HepG2 (cell line): ENCODE measurements around the gene FDPS. TPM values are rescaled to one million over a fixed set of nuclear protein-coding genes. Genes with fewer than 3 reads are reported as not detected.

Experiments used
- ERF ChIP-seq: IDR thresholded peaks from 2 replicates; pipeline ENCODE4 v1.6.1; 2018; ENCODE audit warnings: missing biosample characterization, missing genetic modification reagents
- ETV5 ChIP-seq: IDR thresholded peaks from 2 replicates; pipeline ENCODE4 v1.6.1; 2018; ENCODE audit warnings: missing biosample characterization, missing genetic modification reagents, inconsistent platforms, borderline replicate concordance
- HNRNPL ChIP-seq: fragments of 200-400 bp; formaldehyde crosslinking; IDR thresholded peaks from 2 replicates; pipeline ENCODE4 v1.6.1; 2017; ENCODE audit warnings: mild to moderate bottlenecking, low read depth, low read length
- KAT7 ChIP-seq: IDR thresholded peaks from 2 replicates; pipeline ENCODE4 v1.6.1; 2018; ENCODE audit warnings: borderline replicate concordance, missing compliant biosample characterization
- MTF2 ChIP-seq: sonication (generic); formaldehyde crosslinking; IDR thresholded peaks from 2 replicates; pipeline ENCODE4 v1.5.0; 2020; ENCODE audit warnings: missing genetic modification reagents, borderline replicate concordance
- POLR2AphosphoS5 ChIP-seq: IDR thresholded peaks from 2 replicates; pipeline ENCODE4 v1.6.1; 2012; ENCODE audit warnings: low read depth, low read length
- RELA ChIP-seq: sonication (generic); formaldehyde crosslinking; IDR thresholded peaks from 2 replicates; pipeline ENCODE4 v1.4.0; 2020; ENCODE audit warnings: missing genetic modification reagents
- ZNF12 ChIP-seq: sonication (generic); formaldehyde crosslinking; IDR thresholded peaks from 2 replicates; pipeline ENCODE4 v1.5.0; 2020; ENCODE audit warnings: missing genetic modification reagents
- ZNF44 ChIP-seq: sonication (generic); formaldehyde crosslinking; IDR thresholded peaks from 2 replicates; pipeline ENCODE4 v1.5.1; 2020; ENCODE audit warnings: mild to moderate bottlenecking, missing genetic modification reagents
- ZNF546 ChIP-seq: sonication (generic); formaldehyde crosslinking; conservative IDR thresholded peaks from 2 replicates; pipeline ENCODE4 v1.8.1; 2023; ENCODE audit warnings: mild to moderate bottlenecking, missing genetic modification reagents
- ZNF567 ChIP-seq: sonication (generic); formaldehyde crosslinking; IDR thresholded peaks from 2 replicates; pipeline ENCODE4 v1.8.1; 2023; ENCODE audit warnings: mild to moderate bottlenecking, missing genetic modification reagents, borderline replicate concordance
- ZNF678 ChIP-seq: sonication (generic); formaldehyde crosslinking; IDR thresholded peaks from 2 replicates; pipeline ENCODE4 v1.4.0; 2020; ENCODE audit warnings: mild to moderate bottlenecking, missing genetic modification reagents
- ZNF704 ChIP-seq: sonication (generic); formaldehyde crosslinking; IDR thresholded peaks from 2 replicates; pipeline ENCODE4 v1.8.1; 2023; ENCODE audit warnings: mild to moderate bottlenecking, inconsistent platforms, moderate library complexity, missing genetic modification reagents, borderline replicate concordance
- ZNF761 ChIP-seq: sonication (generic); formaldehyde crosslinking; conservative IDR thresholded peaks from 2 replicates; pipeline ENCODE4 v1.4.0; 2020; ENCODE audit warnings: mild to moderate bottlenecking, missing genetic modification reagents
- ZNF770 ChIP-seq: sonication (generic); formaldehyde crosslinking; IDR thresholded peaks from 2 replicates; pipeline ENCODE4 v1.5.0; 2020; ENCODE audit warnings: mild to moderate bottlenecking, missing genetic modification reagents
- ZNF839 ChIP-seq: sonication (generic); formaldehyde crosslinking; IDR thresholded peaks from 2 replicates; pipeline ENCODE4 v1.4.0; 2020; ENCODE audit warnings: missing genetic modification reagents, mild to moderate bottlenecking, borderline replicate concordance
- polyA plus RNA-seq, 8 experiments: library from polyadenylated mRNA; depleted of rRNA in 3 of 8; stranded (reverse) in 7 of 8; unstranded in 1 of 8; fragments of >200 nt; fragmentation: Illumina TruSeq in 4 of 8; extraction: Trizol in 4 of 8; gene quantifications; 2 replicates each; pipeline versions ENCODE4 v1.2.1 to v1.2.3, GENCODE V29; 2011 to 2016; ENCODE audit warnings: low read depth in 4 of 8, missing spikeins in 1 of 8, mixed read lengths in 1 of 8; ENCODE audit not compliant: insufficient read depth in 1 of 8
- total RNA-seq, 5 experiments: library from RNA; depleted of rRNA; stranded (reverse); fragments of >200 nt; fragmentation: Illumina TruSeq; extraction: Trizol; gene quantifications; 2 replicates each; pipeline ENCODE4 v1.2.3, GENCODE V29; 2016; ENCODE audit warnings: low read depth in 1 of 5
- TF ChIP-seq, protein P1 (sequence below): sonication (generic); formaldehyde crosslinking; IDR thresholded peaks from 2 replicates; pipeline ENCODE4 v1.9.0; 2021; ENCODE audit warnings: missing genetic modification reagents, borderline replicate concordance
- TF ChIP-seq, protein P2 (sequence below): sonication (generic); formaldehyde crosslinking; IDR thresholded peaks from 2 replicates; pipeline ENCODE4 v1.4.0; 2020; ENCODE audit warnings: missing genetic modification reagents
- TF ChIP-seq, protein P3 (sequence below): IDR thresholded peaks from 2 replicates; pipeline ENCODE4 v1.6.1; 2012; ENCODE audit warnings: low read depth, low read length, improper control_type of control experiment

The FDPS gene
- total and polyA plus RNA-seq, 2 of the 13 experiments (the other 11 are each of a cell fraction or from before 2014, with no cell fraction given): 264 to 519 TPM

- TF ChIP-seq, protein P1, sequence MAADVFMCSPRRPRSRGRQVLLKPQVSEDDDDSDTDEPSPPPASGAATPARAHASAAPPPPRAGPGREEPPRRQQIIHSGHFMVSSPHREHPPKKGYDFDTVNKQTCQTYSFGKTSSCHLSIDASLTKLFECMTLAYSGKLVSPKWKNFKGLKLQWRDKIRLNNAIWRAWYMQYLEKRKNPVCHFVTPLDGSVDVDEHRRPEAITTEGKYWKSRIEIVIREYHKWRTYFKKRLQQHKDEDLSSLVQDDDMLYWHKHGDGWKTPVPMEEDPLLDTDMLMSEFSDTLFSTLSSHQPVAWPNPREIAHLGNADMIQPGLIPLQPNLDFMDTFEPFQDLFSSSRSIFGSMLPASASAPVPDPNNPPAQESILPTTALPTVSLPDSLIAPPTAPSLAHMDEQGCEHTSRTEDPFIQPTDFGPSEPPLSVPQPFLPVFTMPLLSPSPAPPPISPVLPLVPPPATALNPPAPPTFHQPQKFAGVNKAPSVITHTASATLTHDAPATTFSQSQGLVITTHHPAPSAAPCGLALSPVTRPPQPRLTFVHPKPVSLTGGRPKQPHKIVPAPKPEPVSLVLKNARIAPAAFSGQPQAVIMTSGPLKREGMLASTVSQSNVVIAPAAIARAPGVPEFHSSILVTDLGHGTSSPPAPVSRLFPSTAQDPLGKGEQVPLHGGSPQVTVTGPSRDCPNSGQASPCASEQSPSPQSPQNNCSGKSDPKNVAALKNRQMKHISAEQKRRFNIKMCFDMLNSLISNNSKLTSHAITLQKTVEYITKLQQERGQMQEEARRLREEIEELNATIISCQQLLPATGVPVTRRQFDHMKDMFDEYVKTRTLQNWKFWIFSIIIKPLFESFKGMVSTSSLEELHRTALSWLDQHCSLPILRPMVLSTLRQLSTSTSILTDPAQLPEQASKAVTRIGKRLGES (CRISPR knock-in tag): no peak
- TF ChIP-seq ZNF44 (CRISPR knock-in tag) (no peak), ZNF839 (CRISPR knock-in tag) (no peak), ZNF761 (CRISPR knock-in tag) (0 out of 2 replicates have a peak, but pooled peaks have one; percentile 21), ZNF567 (CRISPR knock-in tag) (no peak), POLR2AphosphoS5 (no peak), ZNF704 (CRISPR knock-in tag) (no peak), HNRNPL (no peak), ZNF12 (CRISPR knock-in tag) (no peak), ERF (CRISPR knock-in tag) (peak; percentile 50), ZNF678 (CRISPR knock-in tag) (no peak), ZNF770 (CRISPR knock-in tag) (no peak), ETV5 (peak; percentile 11), KAT7 (no peak), MTF2 (peak; percentile 86; the same call in 1 of the 2 replicates), ZNF546 (CRISPR knock-in tag) (no peak), RELA (CRISPR knock-in tag) (0 out of 2 replicates have a peak, but pooled peaks have one; percentile 61)
- TF ChIP-seq, protein P2, sequence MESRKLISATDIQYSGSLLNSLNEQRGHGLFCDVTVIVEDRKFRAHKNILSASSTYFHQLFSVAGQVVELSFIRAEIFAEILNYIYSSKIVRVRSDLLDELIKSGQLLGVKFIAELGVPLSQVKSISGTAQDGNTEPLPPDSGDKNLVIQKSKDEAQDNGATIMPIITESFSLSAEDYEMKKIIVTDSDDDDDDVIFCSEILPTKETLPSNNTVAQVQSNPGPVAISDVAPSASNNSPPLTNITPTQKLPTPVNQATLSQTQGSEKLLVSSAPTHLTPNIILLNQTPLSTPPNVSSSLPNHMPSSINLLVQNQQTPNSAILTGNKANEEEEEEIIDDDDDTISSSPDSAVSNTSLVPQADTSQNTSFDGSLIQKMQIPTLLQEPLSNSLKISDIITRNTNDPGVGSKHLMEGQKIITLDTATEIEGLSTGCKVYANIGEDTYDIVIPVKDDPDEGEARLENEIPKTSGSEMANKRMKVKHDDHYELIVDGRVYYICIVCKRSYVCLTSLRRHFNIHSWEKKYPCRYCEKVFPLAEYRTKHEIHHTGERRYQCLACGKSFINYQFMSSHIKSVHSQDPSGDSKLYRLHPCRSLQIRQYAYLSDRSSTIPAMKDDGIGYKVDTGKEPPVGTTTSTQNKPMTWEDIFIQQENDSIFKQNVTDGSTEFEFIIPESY (CRISPR knock-in tag): no peak
- TF ChIP-seq, protein P3, sequence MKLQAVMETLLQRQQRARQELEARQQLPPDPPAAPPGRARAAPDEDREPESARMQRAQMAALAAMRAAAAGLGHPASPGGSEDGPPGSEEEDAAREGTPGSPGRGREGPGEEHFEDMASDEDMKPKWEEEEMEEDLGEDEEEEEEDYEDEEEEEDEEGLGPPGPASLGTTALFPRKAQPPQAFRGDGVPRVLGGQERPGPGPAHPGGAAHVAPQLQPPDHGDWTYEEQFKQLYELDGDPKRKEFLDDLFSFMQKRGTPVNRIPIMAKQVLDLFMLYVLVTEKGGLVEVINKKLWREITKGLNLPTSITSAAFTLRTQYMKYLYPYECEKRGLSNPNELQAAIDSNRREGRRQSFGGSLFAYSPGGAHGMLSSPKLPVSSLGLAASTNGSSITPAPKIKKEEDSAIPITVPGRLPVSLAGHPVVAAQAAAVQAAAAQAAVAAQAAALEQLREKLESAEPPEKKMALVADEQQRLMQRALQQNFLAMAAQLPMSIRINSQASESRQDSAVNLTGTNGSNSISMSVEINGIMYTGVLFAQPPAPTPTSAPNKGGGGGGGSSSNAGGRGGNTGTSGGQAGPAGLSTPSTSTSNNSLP: no peak
Observed at GRCh38 chr1:155277070-155277901, 31.4 kb upstream of the FDPS start, which contains the start of gene HCN3 (continued).
